SU-DHL-6 (cell line): ENCODE results near the gene IGSF22.

Experiments used
- CTCF ChIP-seq: fragments of 200-600 bp; sonication (generic); IDR thresholded peaks from one replicate; pipeline ENCODE4 v1.5.1; 2017; ENCODE audit warnings: antibody characterized with exemption, mild to moderate bottlenecking, low read length, moderate library complexity; ENCODE audit not compliant: insufficient read depth, poor library complexity, severe bottlenecking
- EZH2phosphoT487 ChIP-seq: fragments of 200-600 bp; sonication (generic), shearing (Covaris generic); conservative IDR thresholded peaks from 2 replicates; pipeline ENCODE4 v1.6.1; 2018; ENCODE audit warnings: mild to moderate bottlenecking, antibody characterized with exemption, low read length, moderate library complexity, mixed read lengths

GRCh38 chr11:18739685-18740084 lies 13.7 kb upstream of the IGSF22 start:
- TF ChIP-seq CTCF (no peak), EZH2phosphoT487 (no peak)
